BE2C (cell line): ENCODE measurements around the gene GCM1.
A peak's percentile ranks its signal among the peaks of the same experiment; 100 is the strongest.

Experiments
- DNase-seq: peaks from one replicate; pipeline ENCODE4 v3.0.0-alpha.2; 2020
- H3K27me3 ChIP-seq: fragments of 250-450 bp; sonication (Bioruptor Pico); 2 replicates; pipeline ENCODE4 v1.5.1; 2020; ENCODE audit warnings: mild to moderate bottlenecking
- H3K36me3 ChIP-seq: fragments of 250-450 bp; sonication (Bioruptor Pico); 2 replicates; pipeline ENCODE4 v1.5.1; 2020; ENCODE audit warnings: mild to moderate bottlenecking
- H3K4me1 ChIP-seq: fragments of 250-450 bp; sonication (Bioruptor Pico); 2 replicates; pipeline ENCODE4 v1.5.1; 2020
- H3K4me3 ChIP-seq: 2 replicates; pipeline ENCODE4 v1.5.1; 2011; ENCODE audit warnings: low read depth, low read length
- H3K9me3 ChIP-seq: fragments of 250-450 bp; sonication (Bioruptor Pico); 2 replicates; pipeline ENCODE4 v1.5.1; 2020
- TF ChIP-seq, protein P1 (sequence below): IDR thresholded peaks from 2 replicates; pipeline ENCODE4 v1.5.1; 2012; ENCODE audit warnings: mild to moderate bottlenecking, low read depth, low read length

Gene GCM1

DNA sequence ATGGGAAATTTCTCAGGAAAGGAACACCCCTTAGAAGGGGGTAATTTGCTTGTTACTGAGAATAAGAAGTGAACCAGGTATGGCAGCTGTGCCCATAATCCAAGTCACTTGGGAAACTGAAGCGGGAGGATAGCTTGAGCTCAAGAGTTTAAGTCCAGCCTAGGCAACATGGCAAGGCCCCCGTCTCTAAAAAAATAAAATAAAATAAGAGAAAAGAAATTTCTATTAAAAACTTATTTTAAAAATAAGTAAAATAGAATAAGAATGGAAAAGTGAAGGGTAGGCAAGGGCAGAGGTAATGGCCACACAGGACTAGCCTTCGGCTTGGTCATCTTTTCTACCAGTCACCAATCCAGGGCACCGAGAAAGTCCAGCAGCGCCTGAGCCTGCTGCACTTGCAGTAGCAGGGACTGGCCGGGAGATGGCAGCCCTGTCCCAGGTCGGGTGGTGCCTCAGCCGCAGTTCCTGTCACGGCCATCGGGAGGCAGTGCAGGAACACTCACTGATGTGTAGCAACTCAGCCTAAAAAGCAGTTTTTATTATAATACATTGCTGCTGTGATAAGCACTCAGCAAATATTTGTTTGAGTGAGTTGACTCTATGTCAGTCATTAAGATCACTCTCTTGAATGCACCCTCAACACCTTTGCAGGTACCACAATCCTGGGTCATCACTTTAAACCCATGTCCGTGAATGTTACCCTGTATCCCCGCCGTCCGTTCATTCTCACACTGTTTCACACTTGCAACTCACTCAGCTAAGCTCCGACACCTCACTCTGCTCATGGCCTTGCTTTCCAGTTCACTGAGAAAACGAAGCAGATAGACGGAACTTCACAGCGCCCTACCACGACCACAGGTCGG is 23.2 kb upstream of the GCM1 start:
- peak; percentile 89 for DNase-seq
- H3K4me3 ChIP-seq = no peak overlapping the region
- no peaks in the 10 kb centered on the region for H3K36me3 ChIP-seq
- H3K4me1 ChIP-seq = no peaks in the 10 kb centered on the region
- no peaks in the 10 kb centered on the region for H3K27me3 ChIP-seq
- no peaks in the 10 kb centered on the region for H3K9me3 ChIP-seq
- TF ChIP-seq, protein P1, sequence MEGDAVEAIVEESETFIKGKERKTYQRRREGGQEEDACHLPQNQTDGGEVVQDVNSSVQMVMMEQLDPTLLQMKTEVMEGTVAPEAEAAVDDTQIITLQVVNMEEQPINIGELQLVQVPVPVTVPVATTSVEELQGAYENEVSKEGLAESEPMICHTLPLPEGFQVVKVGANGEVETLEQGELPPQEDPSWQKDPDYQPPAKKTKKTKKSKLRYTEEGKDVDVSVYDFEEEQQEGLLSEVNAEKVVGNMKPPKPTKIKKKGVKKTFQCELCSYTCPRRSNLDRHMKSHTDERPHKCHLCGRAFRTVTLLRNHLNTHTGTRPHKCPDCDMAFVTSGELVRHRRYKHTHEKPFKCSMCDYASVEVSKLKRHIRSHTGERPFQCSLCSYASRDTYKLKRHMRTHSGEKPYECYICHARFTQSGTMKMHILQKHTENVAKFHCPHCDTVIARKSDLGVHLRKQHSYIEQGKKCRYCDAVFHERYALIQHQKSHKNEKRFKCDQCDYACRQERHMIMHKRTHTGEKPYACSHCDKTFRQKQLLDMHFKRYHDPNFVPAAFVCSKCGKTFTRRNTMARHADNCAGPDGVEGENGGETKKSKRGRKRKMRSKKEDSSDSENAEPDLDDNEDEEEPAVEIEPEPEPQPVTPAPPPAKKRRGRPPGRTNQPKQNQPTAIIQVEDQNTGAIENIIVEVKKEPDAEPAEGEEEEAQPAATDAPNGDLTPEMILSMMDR = peak; percentile 100

DNA sequence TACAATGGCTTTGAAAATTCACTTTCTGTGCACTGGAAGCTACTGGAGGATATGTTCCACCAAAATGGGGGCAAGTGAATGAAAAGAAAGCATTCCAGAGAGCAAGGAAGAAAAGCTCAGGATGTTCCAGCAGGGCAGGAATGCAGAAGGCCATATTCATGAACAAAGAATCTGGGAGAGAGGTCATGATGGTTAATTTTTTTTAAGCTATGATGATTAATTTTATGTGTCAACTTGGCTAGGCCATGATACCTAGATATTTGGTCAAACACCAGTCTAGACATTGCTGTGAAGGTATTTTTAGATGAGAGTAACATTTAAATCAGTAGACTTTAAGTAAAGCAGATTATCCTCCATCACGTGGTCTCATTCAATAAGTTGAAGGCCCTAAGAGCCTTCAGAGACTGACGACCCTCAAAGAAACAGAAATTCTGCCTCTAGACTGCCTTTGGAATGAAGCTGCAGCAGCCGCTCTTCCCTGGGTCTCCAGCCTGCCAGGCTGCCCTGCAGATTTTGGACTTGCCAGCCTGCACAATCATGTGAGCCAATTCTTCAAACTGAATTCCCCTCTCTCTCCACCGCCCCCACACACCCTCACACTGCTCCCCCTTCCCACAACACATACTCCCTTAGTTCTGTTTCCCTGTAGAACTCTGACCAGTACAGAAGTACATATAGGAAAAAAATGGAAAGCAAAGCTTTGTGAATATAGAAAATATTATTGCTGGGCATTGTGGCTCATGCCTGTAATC is 20.1 kb upstream of the GCM1 start:
- DNase-seq = no peak
- no peaks in the 10 kb centered on the region for H3K27me3 ChIP-seq
- no peaks in the 10 kb centered on the region for H3K4me1 ChIP-seq
- no peaks in the 10 kb centered on the region for H3K36me3 ChIP-seq
- H3K4me3 ChIP-seq = no peak overlapping the region
- H3K9me3 ChIP-seq = no peaks in the 10 kb centered on the region
- TF ChIP-seq, protein P1 = no peak

DNA sequence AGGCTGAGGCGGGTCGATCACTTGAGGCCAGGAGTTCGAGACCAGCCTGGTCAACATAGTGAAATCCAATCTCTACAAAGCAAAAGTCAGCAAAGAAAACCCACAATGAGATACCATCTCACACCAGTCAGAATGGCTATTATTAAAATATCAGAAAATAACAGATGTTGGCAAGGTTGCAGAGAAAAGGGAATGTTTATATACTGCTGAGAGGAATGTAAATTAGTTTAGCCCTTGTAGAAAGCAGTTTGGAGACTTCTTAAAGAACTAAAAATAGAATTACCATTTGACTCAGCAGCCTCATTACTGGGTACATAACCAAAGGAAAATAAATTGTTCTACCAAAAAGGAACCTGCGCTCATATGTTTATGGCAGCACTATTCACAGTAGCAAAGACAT is 16.7 kb upstream of the GCM1 start:
- Histone ChIP-seq H3K9me3 (no peaks in the 10 kb centered on the region), H3K4me1 (no peaks in the 10 kb centered on the region), H3K4me3 (no peak overlapping the region), H3K27me3 (peaks cover 4% of the 10 kb centered on the region; the same call in 1 of the 2 replicates), H3K36me3 (no peaks in the 10 kb centered on the region)
- DNase-seq = no peak
- TF ChIP-seq, protein P1 = no peak

DNA sequence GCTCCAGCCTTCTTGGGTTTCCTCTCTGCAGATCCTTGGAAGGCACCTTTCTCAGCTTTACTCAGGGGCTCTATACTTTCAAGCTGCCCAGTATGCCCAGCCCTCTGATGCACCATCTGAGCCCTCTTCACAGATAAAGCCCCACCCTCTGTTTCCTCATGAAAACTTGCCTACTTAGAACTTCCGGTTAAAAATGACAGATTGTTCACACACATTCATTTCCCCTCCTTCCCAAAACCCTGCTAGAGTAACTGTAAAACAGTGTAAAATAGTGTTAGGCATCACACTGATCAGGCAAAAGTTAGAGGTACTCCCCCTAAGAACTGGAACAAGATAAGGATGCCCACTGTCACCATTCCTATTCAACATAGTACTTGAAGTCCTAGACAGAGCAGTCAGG is 14.0 kb upstream of the GCM1 start:
- no peak overlapping the region for H3K4me3 ChIP-seq
- H3K9me3 ChIP-seq = no peaks in the 10 kb centered on the region
- TF ChIP-seq, protein P1 = no peak
- H3K36me3 ChIP-seq = no peaks in the 10 kb centered on the region
- no peaks in the 10 kb centered on the region for H3K4me1 ChIP-seq
- DNase-seq = no peak
- H3K27me3 ChIP-seq = peaks cover 4% of the 10 kb centered on the region; the same call in 1 of the 2 replicates

DNA sequence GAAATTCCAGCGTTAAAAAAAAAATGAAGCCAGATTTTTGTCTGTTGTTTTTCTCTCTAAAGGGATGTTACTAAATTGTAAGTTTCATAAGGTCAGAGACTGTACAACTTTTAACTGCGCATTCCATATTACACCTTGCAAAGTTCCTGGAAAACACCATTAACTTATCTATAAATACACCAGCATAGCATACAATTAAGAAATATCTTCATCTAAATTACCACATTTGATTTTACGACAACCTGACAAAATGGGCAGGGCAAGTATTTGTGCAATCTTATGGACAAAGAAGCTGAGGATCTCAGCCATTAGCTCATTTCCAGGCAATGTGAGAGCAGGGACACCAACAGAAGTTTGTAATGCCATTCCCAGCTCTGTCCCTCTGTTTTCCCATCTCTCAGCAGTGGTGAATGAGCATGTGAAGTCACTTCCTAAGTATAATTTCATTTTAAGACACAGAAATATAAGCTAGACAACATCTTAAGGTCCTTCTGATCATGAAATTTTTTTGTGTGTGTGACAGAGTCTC is 12.9 kb upstream of the GCM1 start:
- TF ChIP-seq, protein P1 = no peak
- Histone ChIP-seq H3K4me3 (no peak overlapping the region), H3K36me3 (no peaks in the 10 kb centered on the region), H3K4me1 (no peaks in the 10 kb centered on the region), H3K9me3 (no peaks in the 10 kb centered on the region), H3K27me3 (peaks cover 4% of the 10 kb centered on the region; the same call in 1 of the 2 replicates)
- no peak for DNase-seq
